GM18868 (cell line): Measurements from ENCODE around the gene GKN2.
"Not testable (repeated sequence)": the region's sequence is repeated elsewhere in the genome, so short reads cannot be mapped to it uniquely, and the experiment has no call there.

Source experiments
- ATAC-seq: cut with Tn5 transposase; IDR thresholded peaks from one replicate; pipeline ENCODE4 v1.9.1; 2021; ENCODE audit warnings: mild to moderate bottlenecking, moderate library complexity; ENCODE audit not compliant: unreplicated experiment

Gene GKN2

GRCh38 chr2:68895981-68896380 is 56.7 kb downstream of the GKN2 start:
- not testable (repeated sequence) for ATAC-seq
